Measurements from ENCODE around the gene TPST1. TPM values are rescaled to one million over a fixed set of nuclear protein-coding genes. Genes with fewer than 3 reads are reported as not detected.

TPST1 gene
- total RNA-seq, 1 experiment from 2014 or later, result 29.0 TPM

DNA sequence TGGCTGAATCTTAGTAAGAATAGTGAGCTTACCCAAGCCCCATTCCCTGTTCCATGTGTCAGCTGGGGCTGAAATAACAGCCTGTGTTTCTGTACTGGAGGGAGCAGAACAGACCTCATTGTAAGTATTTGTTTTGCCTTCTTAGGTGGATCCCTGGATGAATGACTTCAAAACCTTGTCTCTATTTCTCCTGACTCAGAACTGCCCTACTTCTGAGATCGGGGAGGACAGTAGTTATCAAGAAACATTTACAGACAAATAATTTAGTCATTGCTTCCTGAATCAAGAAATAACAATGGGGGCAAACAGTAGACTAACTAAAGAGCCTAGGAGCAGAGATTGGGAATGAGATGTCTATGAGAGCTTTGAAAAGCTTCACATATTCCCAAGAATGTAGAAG, 58.8 kb downstream of the TPST1 start:
- H3K4me3 ChIP-seq (ENCODE audit: low read depth in 2 of 2, low read length in 2 of 2), result no peak overlapping the region
- no TSS peak for BruUV-seq (replicated peaks)
- ChIA-PET POLR2A (interaction anchor here (0.5 kb wide), 1 partner anchor 42 kb away, joined by 4 read pairs; no protein-coding TSS in a partner anchor), CTCF (interaction anchor here (0.6 kb wide), 1 partner anchor 9 kb away, joined by 4 read pairs; no protein-coding TSS in a partner anchor)
- in situ Hi-C loops (cut with HindIII; ENCODE audit: low pct_unique_long_range_greater_than_20kb, low sequenced_read_pairs) (no loop called here), intact Hi-C loops (cut with micrococcal nuclease; ENCODE audit: unreplicated experiment) (no loop called here)
- no peak for ATAC-seq
- H3K27me3 ChIP-seq (ENCODE audit: control insufficient read depth, insufficient read depth, low read length), result no peaks in the 10 kb centered on the region
- no peak overlapping the region for H3K27ac ChIP-seq (ENCODE audit: low read length)
- H3K4me1 ChIP-seq (ENCODE audit: control insufficient read depth, insufficient read depth, low read length), result no peaks in the 10 kb centered on the region
- no peak for DNase-seq (ENCODE audit: low read depth, low spot score)
- H3K36me3 ChIP-seq (ENCODE audit: control insufficient read depth, insufficient read depth, low read length), result no peaks in the 10 kb centered on the region
- no peak for TF ChIP-seq SIN3A (IDR thresholded peaks at IDR 0.05; ENCODE audit: borderline replicate concordance, insufficient read depth, low read depth, low read length)
- peaks cover 40% of the 10 kb centered on the region for H3K9me3 ChIP-seq (ENCODE audit: control insufficient read depth, insufficient read depth, low read depth, low read length)

DNA sequence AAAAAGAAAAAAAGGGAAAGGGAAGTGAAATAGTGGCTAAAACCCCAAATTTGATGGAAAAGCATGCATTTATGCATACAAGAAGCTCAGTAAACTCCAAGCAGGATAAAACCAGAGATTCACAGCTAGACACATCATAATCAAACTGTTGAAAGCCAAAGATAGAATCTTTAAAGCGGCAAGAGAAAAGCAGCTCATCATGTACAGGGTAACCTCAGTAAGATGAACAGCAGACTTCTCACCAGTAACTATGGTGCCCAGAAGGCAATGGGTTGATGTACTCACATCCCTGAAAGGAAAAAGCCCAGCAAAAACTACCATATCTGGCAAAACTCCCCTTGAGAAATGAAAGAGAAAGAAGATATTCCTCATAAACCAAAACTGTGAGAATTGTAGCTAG, 60.4 kb downstream of the TPST1 start:
- DNase-seq (ENCODE audit: low read depth, low spot score), result no peak
- Histone ChIP-seq H3K27ac (ENCODE audit: low read length) (no peak overlapping the region), H3K4me1 (ENCODE audit: control insufficient read depth, insufficient read depth, low read length) (no peaks in the 10 kb centered on the region), H3K4me3 (ENCODE audit: low read depth in 2 of 2, low read length in 2 of 2) (no peak overlapping the region), H3K9me3 (ENCODE audit: control insufficient read depth, insufficient read depth, low read depth, low read length) (peaks cover 40% of the 10 kb centered on the region), H3K36me3 (ENCODE audit: control insufficient read depth, insufficient read depth, low read length) (no peaks in the 10 kb centered on the region), H3K27me3 (ENCODE audit: control insufficient read depth, insufficient read depth, low read length) (no peaks in the 10 kb centered on the region)
- intact Hi-C loops (cut with micrococcal nuclease; ENCODE audit: unreplicated experiment), result loop anchor here (5.0 kb wide), 1 partner anchor 52 kb away; no protein-coding TSS in a partner anchor
- in situ Hi-C loops (cut with HindIII; ENCODE audit: low pct_unique_long_range_greater_than_20kb, low sequenced_read_pairs), result no loop called here
- no TSS peak for BruUV-seq (replicated peaks)
- ChIA-PET CTCF (no interaction called here), POLR2A (no interaction called here)
- ATAC-seq, result no peak
- TF ChIP-seq, protein P1, sequence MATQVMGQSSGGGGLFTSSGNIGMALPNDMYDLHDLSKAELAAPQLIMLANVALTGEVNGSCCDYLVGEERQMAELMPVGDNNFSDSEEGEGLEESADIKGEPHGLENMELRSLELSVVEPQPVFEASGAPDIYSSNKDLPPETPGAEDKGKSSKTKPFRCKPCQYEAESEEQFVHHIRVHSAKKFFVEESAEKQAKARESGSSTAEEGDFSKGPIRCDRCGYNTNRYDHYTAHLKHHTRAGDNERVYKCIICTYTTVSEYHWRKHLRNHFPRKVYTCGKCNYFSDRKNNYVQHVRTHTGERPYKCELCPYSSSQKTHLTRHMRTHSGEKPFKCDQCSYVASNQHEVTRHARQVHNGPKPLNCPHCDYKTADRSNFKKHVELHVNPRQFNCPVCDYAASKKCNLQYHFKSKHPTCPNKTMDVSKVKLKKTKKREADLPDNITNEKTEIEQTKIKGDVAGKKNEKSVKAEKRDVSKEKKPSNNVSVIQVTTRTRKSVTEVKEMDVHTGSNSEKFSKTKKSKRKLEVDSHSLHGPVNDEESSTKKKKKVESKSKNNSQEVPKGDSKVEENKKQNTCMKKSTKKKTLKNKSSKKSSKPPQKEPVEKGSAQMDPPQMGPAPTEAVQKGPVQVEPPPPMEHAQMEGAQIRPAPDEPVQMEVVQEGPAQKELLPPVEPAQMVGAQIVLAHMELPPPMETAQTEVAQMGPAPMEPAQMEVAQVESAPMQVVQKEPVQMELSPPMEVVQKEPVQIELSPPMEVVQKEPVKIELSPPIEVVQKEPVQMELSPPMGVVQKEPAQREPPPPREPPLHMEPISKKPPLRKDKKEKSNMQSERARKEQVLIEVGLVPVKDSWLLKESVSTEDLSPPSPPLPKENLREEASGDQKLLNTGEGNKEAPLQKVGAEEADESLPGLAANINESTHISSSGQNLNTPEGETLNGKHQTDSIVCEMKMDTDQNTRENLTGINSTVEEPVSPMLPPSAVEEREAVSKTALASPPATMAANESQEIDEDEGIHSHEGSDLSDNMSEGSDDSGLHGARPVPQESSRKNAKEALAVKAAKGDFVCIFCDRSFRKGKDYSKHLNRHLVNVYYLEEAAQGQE (IDR thresholded peaks at IDR 0.05; ENCODE audit: insufficient read depth in 1 of 2, low read depth in 2 of 2, low read length in 1 of 2), result no peak

DNA sequence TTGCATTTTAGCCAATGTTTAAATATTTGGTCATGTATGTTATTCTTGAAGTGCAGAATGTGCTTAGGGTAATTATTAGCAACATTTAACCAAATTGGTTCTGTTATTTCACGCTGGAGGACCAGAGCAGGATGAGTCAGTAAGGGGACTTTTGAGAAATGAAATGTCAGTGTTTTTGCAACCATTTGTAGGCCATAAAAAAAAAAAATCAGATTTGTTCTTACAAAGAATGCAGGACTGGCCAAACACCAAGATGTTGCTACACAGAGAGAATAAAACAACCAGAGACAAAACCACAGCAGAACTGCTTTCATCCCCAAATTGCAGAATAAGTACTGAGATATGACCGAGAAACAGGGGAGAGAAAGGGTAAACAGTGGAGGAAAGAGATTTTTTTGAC, 62.1 kb downstream of the TPST1 start:
- Histone ChIP-seq H3K36me3 (ENCODE audit: control insufficient read depth, insufficient read depth, low read length) (no peaks in the 10 kb centered on the region), H3K27me3 (ENCODE audit: control insufficient read depth, insufficient read depth, low read length) (no peaks in the 10 kb centered on the region), H3K4me1 (ENCODE audit: control insufficient read depth, insufficient read depth, low read length) (no peaks in the 10 kb centered on the region), H3K9me3 (ENCODE audit: control insufficient read depth, insufficient read depth, low read depth, low read length) (peaks cover 40% of the 10 kb centered on the region), H3K27ac (ENCODE audit: low read length) (no peak overlapping the region), H3K4me3 (ENCODE audit: low read depth in 2 of 2, low read length in 2 of 2) (no peak overlapping the region)
- ChIA-PET POLR2A (no interaction called here), CTCF (no interaction called here)
- no TSS peak for BruUV-seq (replicated peaks)
- TF ChIP-seq POLR2AphosphoS5 (IDR thresholded peaks at IDR 0.05; ENCODE audit: low read depth, low read length) (no peak), TCF7L2 (IDR thresholded peaks at IDR 0.05; ENCODE audit: low read depth, low read length) (no peak), SIN3A (IDR thresholded peaks at IDR 0.05; ENCODE audit: borderline replicate concordance, insufficient read depth, low read depth, low read length) (no peak)
- TF ChIP-seq, protein P1 (IDR thresholded peaks at IDR 0.05; ENCODE audit: insufficient read depth in 1 of 2, low read depth in 2 of 2, low read length in 1 of 2), result no peak
- TF ChIP-seq, protein P2, sequence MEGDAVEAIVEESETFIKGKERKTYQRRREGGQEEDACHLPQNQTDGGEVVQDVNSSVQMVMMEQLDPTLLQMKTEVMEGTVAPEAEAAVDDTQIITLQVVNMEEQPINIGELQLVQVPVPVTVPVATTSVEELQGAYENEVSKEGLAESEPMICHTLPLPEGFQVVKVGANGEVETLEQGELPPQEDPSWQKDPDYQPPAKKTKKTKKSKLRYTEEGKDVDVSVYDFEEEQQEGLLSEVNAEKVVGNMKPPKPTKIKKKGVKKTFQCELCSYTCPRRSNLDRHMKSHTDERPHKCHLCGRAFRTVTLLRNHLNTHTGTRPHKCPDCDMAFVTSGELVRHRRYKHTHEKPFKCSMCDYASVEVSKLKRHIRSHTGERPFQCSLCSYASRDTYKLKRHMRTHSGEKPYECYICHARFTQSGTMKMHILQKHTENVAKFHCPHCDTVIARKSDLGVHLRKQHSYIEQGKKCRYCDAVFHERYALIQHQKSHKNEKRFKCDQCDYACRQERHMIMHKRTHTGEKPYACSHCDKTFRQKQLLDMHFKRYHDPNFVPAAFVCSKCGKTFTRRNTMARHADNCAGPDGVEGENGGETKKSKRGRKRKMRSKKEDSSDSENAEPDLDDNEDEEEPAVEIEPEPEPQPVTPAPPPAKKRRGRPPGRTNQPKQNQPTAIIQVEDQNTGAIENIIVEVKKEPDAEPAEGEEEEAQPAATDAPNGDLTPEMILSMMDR (IDR thresholded peaks at IDR 0.05), result no peak
- DNase-seq (ENCODE audit: low read depth, low spot score) (no peak), ATAC-seq (no peak)
- intact Hi-C loops (cut with micrococcal nuclease; ENCODE audit: unreplicated experiment) (loop anchor here (5.0 kb wide), 1 partner anchor 50 kb away; no protein-coding TSS in a partner anchor), in situ Hi-C loops (cut with HindIII; ENCODE audit: low pct_unique_long_range_greater_than_20kb, low sequenced_read_pairs) (no loop called here)
